BE2C (cell line): Measurements from ENCODE around the gene SMYD1.

ENCODE experiments used
- DNase-seq: peaks from one replicate; pipeline ENCODE4 v3.0.0-alpha.2; 2020
- H3K27me3 ChIP-seq: fragments of 250-450 bp; sonication (Bioruptor Pico); 2 replicates; pipeline ENCODE4 v1.5.1; 2020; ENCODE audit warnings: mild to moderate bottlenecking
- H3K36me3 ChIP-seq: fragments of 250-450 bp; sonication (Bioruptor Pico); 2 replicates; pipeline ENCODE4 v1.5.1; 2020; ENCODE audit warnings: mild to moderate bottlenecking
- H3K4me1 ChIP-seq: fragments of 250-450 bp; sonication (Bioruptor Pico); 2 replicates; pipeline ENCODE4 v1.5.1; 2020
- H3K4me3 ChIP-seq: 2 replicates; pipeline ENCODE4 v1.5.1; 2011; ENCODE audit warnings: low read depth, low read length
- H3K9me3 ChIP-seq: fragments of 250-450 bp; sonication (Bioruptor Pico); 2 replicates; pipeline ENCODE4 v1.5.1; 2020
- CTCF ChIP-seq: IDR thresholded peaks from 2 replicates; pipeline ENCODE4 v1.5.1; 2012; ENCODE audit warnings: mild to moderate bottlenecking, low read depth, low read length

The SMYD1 gene

GRCh38 chr2:88131201-88131998, 63.8 kb downstream of the SMYD1 start:
- Histone ChIP-seq H3K36me3 (no peaks in the 10 kb centered on the region), H3K27me3 (no peaks in the 10 kb centered on the region), H3K4me3 (no peak overlapping the region), H3K9me3 (no peaks in the 10 kb centered on the region), H3K4me1 (no peaks in the 10 kb centered on the region)
- TF ChIP-seq CTCF: no peak
- no peak for DNase-seq

GRCh38 chr2:88131999-88132368, 64.4 kb downstream of the SMYD1 start:
- no peak for TF ChIP-seq CTCF
- H3K9me3 ChIP-seq: no peaks in the 10 kb centered on the region
- no peak for DNase-seq
- H3K27me3 ChIP-seq: no peaks in the 10 kb centered on the region
- H3K4me1 ChIP-seq: no peaks in the 10 kb centered on the region
- H3K4me3 ChIP-seq: no peak overlapping the region
- H3K36me3 ChIP-seq: no peaks in the 10 kb centered on the region

- no peaks in the 10 kb centered on the region for H3K27me3 ChIP-seq
- TF ChIP-seq CTCF: no peak
- no peaks in the 10 kb centered on the region for H3K4me1 ChIP-seq
- H3K4me3 ChIP-seq: no peak overlapping the region
- no peak for DNase-seq
- H3K9me3 ChIP-seq: no peaks in the 10 kb centered on the region
- no peaks in the 10 kb centered on the region for H3K36me3 ChIP-seq
Observed at GRCh38 chr2:88133875-88134274, 66.2 kb downstream of the SMYD1 start.

GRCh38 chr2:88136817-88137216, 69.2 kb downstream of the SMYD1 start:
- H3K4me1 ChIP-seq: no peaks in the 10 kb centered on the region
- TF ChIP-seq CTCF: no peak
- no peaks in the 10 kb centered on the region for H3K36me3 ChIP-seq
- no peak overlapping the region for H3K4me3 ChIP-seq
- no peaks in the 10 kb centered on the region for H3K27me3 ChIP-seq
- H3K9me3 ChIP-seq: no peaks in the 10 kb centered on the region
- no peak for DNase-seq

GRCh38 chr2:88137833-88138232, 70.2 kb downstream of the SMYD1 start:
- H3K9me3 ChIP-seq: no peaks in the 10 kb centered on the region
- H3K36me3 ChIP-seq: no peaks in the 10 kb centered on the region
- TF ChIP-seq CTCF: no peak
- no peaks in the 10 kb centered on the region for H3K4me1 ChIP-seq
- no peak overlapping the region for H3K4me3 ChIP-seq
- no peak for DNase-seq
- no peaks in the 10 kb centered on the region for H3K27me3 ChIP-seq

- no peaks in the 10 kb centered on the region for H3K4me1 ChIP-seq
- H3K36me3 ChIP-seq: no peaks in the 10 kb centered on the region
- TF ChIP-seq CTCF: no peak
- no peaks in the 10 kb centered on the region for H3K27me3 ChIP-seq
- H3K9me3 ChIP-seq: no peaks in the 10 kb centered on the region
- H3K4me3 ChIP-seq: no peak overlapping the region
- DNase-seq: no peak
Observed at GRCh38 chr2:88139203-88139702, 71.6 kb downstream of the SMYD1 start.
